GM12891 (cell line): Measurements from ENCODE around the gene ANXA2.
"Not testable (repeated sequence)": the region's sequence is repeated elsewhere in the genome, so short reads cannot be mapped to it uniquely, and the experiment has no call there.

Source experiments
- DNase-seq: peaks from one replicate; pipeline ENCODE4 v3.0.0; 2011; ENCODE audit warnings: low spot score; ENCODE audit not compliant: insufficient read length
- FAIRE-seq: peaks from 2 replicates; lab custom pipeline; 2011; peaks lifted over from hg19 to GRCh38; lab: Jason Lieb, UNC
- PAX5 ChIP-seq: IDR thresholded peaks from 2 replicates; pipeline ENCODE4 v1.6.1; 2011; ENCODE audit warnings: low read length, moderate library complexity, mild to moderate bottlenecking; ENCODE audit not compliant: insufficient read depth, severe bottlenecking
- POLR2A ChIP-seq: IDR thresholded peaks from 2 replicates; pipeline ENCODE4 v1.6.1; 2011; ENCODE audit warnings: low read depth, low read length, control low read depth
- POLR2AphosphoS5 ChIP-seq: IDR thresholded peaks from 2 replicates; pipeline ENCODE4 v1.6.1; 2011; ENCODE audit warnings: low read depth, low read length, control low read depth
- POU2F2 ChIP-seq: IDR thresholded peaks from 2 replicates; pipeline ENCODE4 v1.6.1; 2011; ENCODE audit warnings: low read depth, mild to moderate bottlenecking, control low read depth, low read length, moderate library complexity
- SPI1 ChIP-seq: IDR thresholded peaks from 2 replicates; pipeline ENCODE4 v1.6.1; 2011; ENCODE audit warnings: low read depth, low read length, control low read depth
- TAF1 ChIP-seq: IDR thresholded peaks from 2 replicates; pipeline ENCODE4 v1.6.1; 2011; ENCODE audit warnings: low read depth, low read length, control low read depth

ANXA2 gene

DNA sequence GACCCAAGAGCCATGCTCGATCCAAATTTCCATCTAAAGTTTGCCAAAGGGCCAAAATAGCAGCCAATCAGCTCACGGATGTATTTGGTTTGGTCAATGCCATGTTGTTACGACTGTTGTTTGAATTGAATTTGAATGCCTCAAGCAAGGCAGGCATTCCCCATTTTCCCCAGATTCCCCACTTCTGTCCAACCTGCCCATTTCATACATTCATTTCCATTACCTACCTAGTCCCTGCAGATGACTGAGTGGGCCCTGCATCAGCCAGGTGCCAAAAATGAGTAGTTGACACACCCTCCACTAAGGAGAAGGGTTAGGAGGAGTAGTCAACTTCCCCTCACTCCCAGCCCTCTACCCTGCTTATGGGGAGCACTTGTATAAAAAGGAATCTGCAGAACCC is 51.7 kb downstream of the ANXA2 start:
- no peak for DNase-seq
- no peak for FAIRE-seq
- TF ChIP-seq POLR2A (no peak), SPI1 (no peak), POLR2AphosphoS5 (no peak), TAF1 (no peak), PAX5 (no peak), POU2F2 (no peak)

DNA sequence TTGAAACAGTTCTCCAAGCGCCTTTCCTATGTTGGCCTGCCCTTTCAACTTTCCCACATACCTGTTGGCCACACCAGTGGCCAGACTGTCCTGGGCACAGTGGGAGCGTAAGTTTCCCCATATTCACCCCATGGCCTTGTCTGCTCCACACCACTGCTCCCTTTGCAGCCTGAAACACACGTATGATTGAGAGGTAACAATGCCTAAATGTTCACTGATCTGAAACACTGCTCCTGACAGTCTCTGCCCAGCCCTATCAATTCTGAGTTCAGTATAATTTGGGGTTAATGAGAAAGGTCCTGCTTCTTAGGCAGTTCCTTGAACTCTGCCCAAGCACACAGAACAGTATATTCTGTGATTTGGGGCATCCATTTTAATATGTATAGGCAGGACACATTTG is 52.2 kb downstream of the ANXA2 start:
- DNase-seq (no peak), FAIRE-seq (no peak)
- TF ChIP-seq PAX5 (no peak), POU2F2 (no peak), POLR2AphosphoS5 (no peak), TAF1 (no peak), POLR2A (no peak)

DNA sequence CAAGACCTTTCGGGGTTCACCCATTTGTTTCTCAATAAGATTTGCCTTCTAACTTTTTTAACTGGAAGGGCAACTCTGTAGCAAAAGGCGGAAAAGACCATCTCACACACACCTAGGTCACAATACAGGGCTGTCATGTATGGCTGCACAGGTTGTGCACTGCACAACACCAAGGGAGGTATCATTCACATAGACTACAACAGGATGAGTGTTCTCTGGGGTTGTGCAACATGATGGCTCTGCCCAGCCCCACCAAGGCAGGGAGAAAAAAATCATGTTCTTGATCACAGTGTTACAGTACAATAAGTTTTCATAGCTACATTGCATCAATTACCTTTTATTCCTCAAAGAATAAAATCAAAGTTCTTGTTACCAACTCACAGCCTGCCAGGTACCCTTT is 52.8 kb downstream of the ANXA2 start:
- no peak for FAIRE-seq
- DNase-seq = no peak
- no peak for TF ChIP-seq POU2F2
- TF ChIP-seq POLR2A = no peak
- TF ChIP-seq POLR2AphosphoS5 = no peak
- TF ChIP-seq SPI1 = no peak
- no peak for TF ChIP-seq PAX5
- no peak for TF ChIP-seq TAF1

DNA sequence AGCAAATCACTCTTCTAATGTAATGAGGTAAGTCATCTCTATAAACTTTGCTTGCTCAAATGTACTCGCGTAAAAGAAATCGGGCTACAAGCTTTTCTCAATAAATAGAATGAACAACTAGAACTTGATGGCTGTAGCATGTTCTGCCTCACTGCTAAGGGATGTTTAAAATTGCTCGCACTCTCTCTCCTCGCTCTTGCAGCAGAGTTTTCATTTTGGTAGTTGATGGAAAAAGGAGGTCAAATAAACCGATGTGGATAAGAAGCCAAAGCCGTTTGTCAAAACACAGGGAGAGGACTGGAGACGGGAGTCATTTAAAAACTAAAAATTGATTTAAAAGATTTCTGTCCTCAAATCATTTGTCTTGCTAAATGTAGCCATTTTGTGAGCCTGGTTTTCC is 53.3 kb downstream of the ANXA2 start:
- FAIRE-seq = no peak
- no peak for TF ChIP-seq POU2F2
- no peak for DNase-seq

DNA sequence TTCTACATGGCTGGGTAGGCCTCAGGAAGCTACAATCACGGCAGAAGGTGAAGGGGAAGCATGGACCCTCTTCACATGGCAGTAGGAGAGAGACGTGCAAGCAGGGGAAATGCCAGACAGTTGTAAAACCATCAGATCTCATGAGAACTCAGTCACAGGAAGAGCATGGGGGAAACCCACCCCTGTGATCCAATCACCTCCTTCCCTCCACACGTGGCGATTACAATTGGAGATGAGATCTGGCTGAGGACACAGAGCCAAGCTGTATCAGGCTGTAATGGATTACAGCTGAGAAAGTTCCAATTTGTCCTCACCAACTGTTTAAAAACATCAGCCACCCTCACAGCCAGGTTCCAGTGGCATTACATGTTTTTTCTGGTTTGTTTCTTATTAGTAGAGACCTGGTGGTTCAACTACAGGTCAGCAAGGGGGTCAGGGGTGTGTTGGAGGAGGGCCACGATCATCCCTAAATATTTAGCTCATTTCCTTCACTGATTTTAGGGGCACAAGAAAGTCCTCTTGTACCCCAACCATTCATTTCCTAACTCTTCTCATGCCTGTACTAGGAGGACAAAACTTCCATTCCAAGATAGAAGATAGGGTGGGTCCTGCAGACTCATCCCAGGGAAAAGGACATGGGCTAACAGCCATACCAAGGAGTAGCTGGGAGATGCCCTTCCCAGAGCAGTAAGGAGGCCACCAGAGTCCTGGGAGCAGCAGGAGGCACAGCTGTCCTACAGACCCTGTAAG is 54.4 kb downstream of the ANXA2 start:
- DNase-seq = no peak
- no peak for FAIRE-seq
- no peak for TF ChIP-seq POU2F2
- TF ChIP-seq POLR2A = no peak
- TF ChIP-seq TAF1 = no peak
- no peak for TF ChIP-seq PAX5
- TF ChIP-seq POLR2AphosphoS5 = no peak
- TF ChIP-seq SPI1 = no peak

DNA sequence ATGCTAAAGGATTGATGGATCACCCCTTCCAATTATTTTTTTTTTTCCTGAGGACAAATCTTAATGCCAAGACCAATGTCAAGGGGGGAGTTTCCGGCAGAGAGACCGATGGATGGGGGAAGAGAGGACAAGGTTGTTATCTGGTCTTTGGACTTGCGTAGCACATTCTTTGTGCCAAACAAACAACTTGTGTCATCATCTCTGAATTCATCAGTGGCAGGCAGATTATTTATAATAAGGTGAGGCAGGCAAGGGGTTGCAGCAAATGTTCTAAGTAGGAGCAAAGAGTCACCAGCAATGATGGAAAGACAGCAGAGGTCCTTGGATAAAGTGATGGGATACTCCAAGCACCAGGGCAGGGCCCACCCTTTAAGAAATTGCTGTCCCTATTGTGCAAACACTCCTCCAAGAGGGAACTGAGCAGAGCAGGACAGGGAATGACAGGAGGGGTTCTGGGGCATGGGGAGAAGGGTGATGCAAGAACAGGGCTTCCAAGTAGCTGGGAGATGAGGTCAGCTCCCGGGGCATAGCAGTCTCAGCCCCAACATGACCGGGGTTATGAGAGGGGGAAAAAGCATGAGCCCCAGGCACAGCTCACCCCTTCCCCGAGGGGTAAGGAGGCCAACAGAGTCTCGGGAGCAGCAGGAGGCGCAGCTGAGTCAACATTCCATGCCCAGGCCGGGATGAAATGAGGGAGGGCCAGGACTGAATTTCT is 57.4 kb downstream of the ANXA2 start:
- DNase-seq = no peak
- TF ChIP-seq POLR2A (no peak), TAF1 (no peak), PAX5 (no peak), POLR2AphosphoS5 (no peak), POU2F2 (no peak), SPI1 (no peak)
- FAIRE-seq = no peak

DNA sequence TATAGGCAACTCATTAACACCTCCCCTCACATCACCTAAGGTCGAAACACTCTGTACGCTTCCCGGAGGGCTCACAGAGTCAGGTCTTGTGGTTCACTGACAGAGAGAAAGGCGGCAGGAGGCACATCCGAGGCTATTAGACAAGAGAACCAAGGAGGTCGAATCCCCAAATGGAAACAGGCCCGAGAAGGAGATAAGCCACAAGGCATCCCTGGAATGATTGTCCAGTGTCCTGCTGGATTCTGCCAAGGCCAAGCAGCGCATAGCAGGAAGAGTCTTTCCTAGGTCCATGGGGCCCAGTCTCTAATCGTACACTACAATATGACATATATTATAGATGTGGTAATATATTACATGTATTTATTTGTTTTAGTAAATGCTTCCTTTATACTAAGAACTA is 58.5 kb downstream of the ANXA2 start:
- TF ChIP-seq POU2F2 (no peak), SPI1 (no peak), TAF1 (no peak), PAX5 (no peak), POLR2A (no peak), POLR2AphosphoS5 (no peak)
- FAIRE-seq (no peak), DNase-seq (no peak)

DNA sequence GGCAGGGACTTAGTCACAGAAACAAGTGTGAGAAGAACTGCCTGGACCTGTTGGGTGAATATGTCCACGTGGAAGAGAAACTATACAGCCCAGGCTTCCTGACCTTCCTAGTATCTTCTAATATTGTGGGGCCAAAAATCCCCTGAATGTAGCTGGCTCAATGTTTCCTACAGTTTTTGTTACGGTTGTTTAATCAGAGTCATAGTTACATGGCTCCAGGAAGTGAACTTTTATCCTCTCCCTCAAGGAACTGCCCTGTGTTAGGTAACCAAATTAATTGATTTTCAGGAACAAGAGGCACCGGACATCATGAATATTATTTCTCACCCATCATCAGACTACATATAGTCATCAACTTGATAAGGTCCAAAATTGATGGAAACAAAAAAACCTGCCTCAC is 59.0 kb downstream of the ANXA2 start:
- TF ChIP-seq POLR2AphosphoS5 (no peak), POU2F2 (no peak), POLR2A (no peak), PAX5 (no peak), SPI1 (no peak), TAF1 (no peak)
- FAIRE-seq = no peak
- no peak for DNase-seq

DNA sequence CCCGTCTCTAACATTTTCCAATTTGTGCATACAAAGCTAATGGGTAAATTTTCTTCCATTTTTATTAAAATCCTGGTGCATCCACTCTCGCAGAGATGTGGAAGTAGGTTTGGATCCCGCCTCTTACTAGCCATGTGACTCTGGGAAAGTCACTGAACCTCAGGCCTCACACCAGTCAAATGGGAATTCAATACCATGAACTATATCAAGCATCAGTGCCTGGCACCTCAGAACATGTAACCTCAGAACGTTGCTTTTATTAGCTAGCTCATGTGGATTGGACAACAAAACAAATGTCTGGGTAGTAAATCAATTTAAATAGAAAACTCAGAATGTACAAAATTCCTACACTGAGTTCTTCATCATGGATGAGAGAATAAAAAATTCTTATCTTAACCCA is 60.7 kb downstream of the ANXA2 start:
- FAIRE-seq = no peak
- DNase-seq = no peak
- TF ChIP-seq POLR2AphosphoS5 (no peak), SPI1 (no peak), POU2F2 (no peak), POLR2A (no peak), TAF1 (no peak), PAX5 (no peak)

DNA sequence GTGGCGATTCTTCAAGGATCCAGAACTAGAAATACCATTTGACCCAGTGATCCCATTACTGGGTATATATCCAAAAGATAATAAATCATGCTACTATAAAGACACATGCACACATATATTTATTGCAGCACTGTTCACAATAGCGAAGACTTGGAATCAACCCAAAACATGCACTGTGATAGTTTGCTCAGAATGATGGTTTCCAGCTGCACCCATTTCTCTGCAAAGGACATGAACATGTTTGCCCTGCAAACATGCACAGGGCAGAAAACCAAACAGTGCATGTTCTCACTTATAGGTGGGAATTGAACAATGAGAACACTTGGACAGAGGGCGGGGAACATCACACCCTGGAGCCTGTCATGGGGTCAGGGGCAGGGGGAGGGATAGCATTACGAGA is 62.5 kb downstream of the ANXA2 start:
- not testable (repeated sequence) for FAIRE-seq, DNase-seq
